GM21576 (cell line): ENCODE measurements around the gene SEL1L3.

Experiments used
- ATAC-seq: cut with Tn5 transposase; IDR thresholded peaks from one replicate; pipeline ENCODE4 v1.9.1; 2021; ENCODE audit warnings: mild to moderate bottlenecking, moderate library complexity; ENCODE audit not compliant: unreplicated experiment

The SEL1L3 gene

GRCh38 chr4:25795566-25796454 lies 67.0 kb downstream of the SEL1L3 start:
- no peak for ATAC-seq

- ATAC-seq = no peak
Measured at GRCh38 chr4:25795091-25795490, 67.7 kb downstream of the SEL1L3 start.

GRCh38 chr4:25792876-25793275 lies 69.9 kb downstream of the SEL1L3 start:
- ATAC-seq = no peak

GRCh38 chr4:25792200-25792791 lies 70.5 kb downstream of the SEL1L3 start:
- ATAC-seq = no peak

- no peak for ATAC-seq
Measured at GRCh38 chr4:25790024-25790423, 72.8 kb downstream of the SEL1L3 start.

- no peak for ATAC-seq
Measured at GRCh38 chr4:25788703-25789238, 74.0 kb downstream of the SEL1L3 start.

GRCh38 chr4:25786497-25787065 lies 76.2 kb downstream of the SEL1L3 start:
- no peak for ATAC-seq

- ATAC-seq = no peak
Measured at GRCh38 chr4:25783943-25784342, 78.8 kb downstream of the SEL1L3 start.

GRCh38 chr4:25783126-25783525 lies 79.7 kb downstream of the SEL1L3 start:
- no peak for ATAC-seq

- ATAC-seq = no peak
Measured at GRCh38 chr4:25782482-25782881, 80.3 kb downstream of the SEL1L3 start.

- no peak for ATAC-seq
Measured at GRCh38 chr4:25779021-25779420, 83.8 kb downstream of the SEL1L3 start.

GRCh38 chr4:25776795-25777194 lies 86.0 kb downstream of the SEL1L3 start:
- no peak for ATAC-seq

GRCh38 chr4:25775166-25775565 lies 87.6 kb downstream of the SEL1L3 start:
- ATAC-seq = no peak

- no peak for ATAC-seq
Measured at GRCh38 chr4:25773358-25773757, 89.4 kb downstream of the SEL1L3 start.

GRCh38 chr4:25771672-25772071 lies 91.1 kb downstream of the SEL1L3 start:
- ATAC-seq = no peak

GRCh38 chr4:25770847-25771246 lies 91.9 kb downstream of the SEL1L3 start:
- no peak for ATAC-seq

GRCh38 chr4:25769251-25769650 lies 93.5 kb downstream of the SEL1L3 start:
- ATAC-seq = no peak

GRCh38 chr4:25767877-25768725 lies 94.7 kb downstream of the SEL1L3 start:
- peak; percentile 55 for ATAC-seq

- no peak for ATAC-seq
Measured at GRCh38 chr4:25760518-25761157, 102.2 kb downstream of the SEL1L3 start.

GRCh38 chr4:25760048-25760447 lies 102.7 kb downstream of the SEL1L3 start:
- no peak for ATAC-seq
